GM23338 (cell line): ENCODE results near the gene AIRE. TPM values are rescaled to one million over a fixed set of nuclear protein-coding genes. Genes with fewer than 3 reads are reported as not detected.

Experiments used
- ATAC-seq: fragments of 200-7000 bp; cut with Tn5 transposase; 3 replicates; pipeline ENCODE4 v1.9.1; 2020
- DNase-seq: peaks from one replicate; pipeline ENCODE4 v3.0.0-alpha.2; 2015; ENCODE audit warnings: low spot score
- H2AFZ ChIP-seq: fragments of 200-600 bp; sonication (generic); 2 replicates; pipeline ENCODE4 v1.8.0; 2016; ENCODE audit warnings: antibody characterized with exemption, mild to moderate bottlenecking, moderate library complexity
- H3F3A ChIP-seq: fragments of 200-600 bp; sonication (generic); replicated peaks from 2 replicates; pipeline ENCODE4 v1.8.0; 2017; ENCODE audit warnings: antibody characterized with exemption, mixed run types, low read depth
- H3K27ac ChIP-seq: fragments of 200-600 bp; sonication (generic); 2 replicates; pipeline ENCODE4 v1.6.1; 2016; ENCODE audit warnings: low read depth
- H3K27me3 ChIP-seq: fragments of 200-600 bp; sonication (generic); 2 replicates; pipeline ENCODE4 v1.8.0; 2016; ENCODE audit warnings: mild to moderate bottlenecking, mixed run types, moderate library complexity; ENCODE audit not compliant: insufficient read depth
- H3K36me3 ChIP-seq: fragments of 200-600 bp; sonication (generic); 2 replicates; pipeline ENCODE4 v1.8.0; 2016; ENCODE audit warnings: mild to moderate bottlenecking; ENCODE audit not compliant: insufficient read depth
- H3K4me1 ChIP-seq: fragments of 200-600 bp; sonication (generic); 2 replicates; pipeline ENCODE4 v1.8.0; 2016; ENCODE audit warnings: mild to moderate bottlenecking, moderate library complexity; ENCODE audit not compliant: insufficient read depth
- H3K4me2 ChIP-seq: fragments of 200-600 bp; sonication (generic); 2 replicates; pipeline ENCODE4 v1.7.1; 2017; ENCODE audit warnings: mixed run types
- H3K4me3 ChIP-seq: fragments of 200-600 bp; sonication (generic); 2 replicates; pipeline ENCODE4 v1.6.1; 2016; ENCODE audit warnings: mixed run types
- H3K79me2 ChIP-seq: fragments of 200-600 bp; sonication (generic); replicated peaks from 2 replicates; pipeline ENCODE4 v1.8.0; 2017; ENCODE audit warnings: mild to moderate bottlenecking; ENCODE audit not compliant: insufficient read depth
- H3K9me2 ChIP-seq: fragments of 200-600 bp; sonication (generic); 2 replicates; pipeline ENCODE4 v1.8.0; 2017; ENCODE audit not compliant: insufficient read depth
- H4K20me1 ChIP-seq: fragments of 200-600 bp; sonication (generic); replicated peaks from 2 replicates; pipeline ENCODE4 v1.8.0; 2017; ENCODE audit warnings: mild to moderate bottlenecking; ENCODE audit not compliant: insufficient read depth
- H3K27ac Mint-ChIP-seq: 2 replicates; pipeline ENCODE4 v1.8.0; 2020; ENCODE audit warnings: inconsistent platforms, mild to moderate bottlenecking, moderate library complexity, mixed read lengths
- H3K27me3 Mint-ChIP-seq: 3 replicates; pipeline ENCODE4 v1.8.0; 2022; ENCODE audit warnings: low read depth, mild to moderate bottlenecking, moderate library complexity, mixed read lengths, inconsistent platforms; ENCODE audit not compliant: insufficient read depth, poor library complexity
- H3K36me3 Mint-ChIP-seq: 3 replicates; pipeline ENCODE4 v1.8.0; 2021; ENCODE audit warnings: low read depth, mild to moderate bottlenecking, inconsistent platforms, moderate library complexity, mixed read lengths
- H3K4me1 Mint-ChIP-seq: 3 replicates; pipeline ENCODE4 v1.8.0; 2020; ENCODE audit warnings: mild to moderate bottlenecking, inconsistent platforms, mixed read lengths
- H3K4me3 Mint-ChIP-seq: 3 replicates; pipeline ENCODE4 v1.8.0; 2021; ENCODE audit warnings: moderate library complexity, mild to moderate bottlenecking, inconsistent platforms, mixed read lengths
- H3K9me3 Mint-ChIP-seq: 3 replicates; pipeline ENCODE4 v1.8.0; 2020; ENCODE audit warnings: moderate library complexity, mild to moderate bottlenecking, inconsistent platforms, mixed read lengths
- CTCF ChIP-seq, 2 experiments: fragments of 200-600 bp in 1 of 2; sonication (generic) in 1 of 2; conservative IDR thresholded peaks; 2 replicates each; pipeline versions ENCODE4 v1.5.1 to v1.6.1; 2016 to 2017; ENCODE audit warnings: antibody characterized with exemption in 2 of 2, low read depth in 2 of 2, mild to moderate bottlenecking in 2 of 2, moderate library complexity in 1 of 2
- EZH2 ChIP-seq: fragments of 200-600 bp; sonication (generic); IDR thresholded peaks from one replicate; pipeline ENCODE4 v1.8.0; 2017; ENCODE audit warnings: antibody characterized with exemption, mild to moderate bottlenecking, low read depth; ENCODE audit not compliant: unreplicated experiment
- EZH2phosphoT487 ChIP-seq: fragments of 200-600 bp; sonication (generic); IDR thresholded peaks from one replicate; pipeline ENCODE4 v1.8.1; 2018; ENCODE audit warnings: antibody characterized with exemption; ENCODE audit not compliant: unreplicated experiment
- POLR2AphosphoS5 ChIP-seq: IDR thresholded peaks from 2 replicates; pipeline ENCODE4 v1.6.1; 2016; ENCODE audit warnings: antibody characterized with exemption, low read depth
- STAT1 ChIP-seq: IDR thresholded peaks from one replicate; pipeline ENCODE4 v1.6.1; 2016; ENCODE audit warnings: antibody characterized with exemption; ENCODE audit not compliant: unreplicated experiment
- ZNF114 ChIP-seq: fragments of 250-450 bp; sonication (Bioruptor Pico); IDR thresholded peaks from 2 replicates; pipeline ENCODE4 v1.5.0; 2020; ENCODE audit warnings: mild to moderate bottlenecking, moderate library complexity
- ZNF331 ChIP-seq: fragments of 250-450 bp; sonication (Bioruptor Pico); IDR thresholded peaks from 2 replicates; pipeline ENCODE4 v1.5.0; 2020; ENCODE audit warnings: low read depth, mild to moderate bottlenecking, moderate library complexity
- polyA plus RNA-seq: library from polyadenylated mRNA; unstranded; fragments of >200 nt; fragmentation: Nextera tagmentation; extraction: Ambion mirVana; gene quantifications from 2 replicates; pipeline ENCODE4 v1.2.1, GENCODE V29; 2016
- total RNA-seq: library from RNA; depleted of rRNA; stranded (reverse); fragments of >200 nt; shearing (Covaris generic); gene quantifications from 2 replicates; pipeline ENCODE4 v1.2.3, GENCODE V29; 2014
- TF ChIP-seq, protein P1 (sequence below): IDR thresholded peaks from one replicate; pipeline ENCODE4 v1.6.1; 2018; ENCODE audit warnings: antibody characterized with exemption; ENCODE audit not compliant: unreplicated experiment

Gene AIRE
- total and polyA plus RNA-seq, 2 experiments from 2014 or later: 0.10 TPM; not detected in 1

- TF ChIP-seq ZNF331 (no peak), STAT1 (no peak), CTCF (conservative IDR thresholded peaks at IDR 0.05; ENCODE audit: low read depth in 2 of 2) (no peak)
- TF ChIP-seq, protein P1, sequence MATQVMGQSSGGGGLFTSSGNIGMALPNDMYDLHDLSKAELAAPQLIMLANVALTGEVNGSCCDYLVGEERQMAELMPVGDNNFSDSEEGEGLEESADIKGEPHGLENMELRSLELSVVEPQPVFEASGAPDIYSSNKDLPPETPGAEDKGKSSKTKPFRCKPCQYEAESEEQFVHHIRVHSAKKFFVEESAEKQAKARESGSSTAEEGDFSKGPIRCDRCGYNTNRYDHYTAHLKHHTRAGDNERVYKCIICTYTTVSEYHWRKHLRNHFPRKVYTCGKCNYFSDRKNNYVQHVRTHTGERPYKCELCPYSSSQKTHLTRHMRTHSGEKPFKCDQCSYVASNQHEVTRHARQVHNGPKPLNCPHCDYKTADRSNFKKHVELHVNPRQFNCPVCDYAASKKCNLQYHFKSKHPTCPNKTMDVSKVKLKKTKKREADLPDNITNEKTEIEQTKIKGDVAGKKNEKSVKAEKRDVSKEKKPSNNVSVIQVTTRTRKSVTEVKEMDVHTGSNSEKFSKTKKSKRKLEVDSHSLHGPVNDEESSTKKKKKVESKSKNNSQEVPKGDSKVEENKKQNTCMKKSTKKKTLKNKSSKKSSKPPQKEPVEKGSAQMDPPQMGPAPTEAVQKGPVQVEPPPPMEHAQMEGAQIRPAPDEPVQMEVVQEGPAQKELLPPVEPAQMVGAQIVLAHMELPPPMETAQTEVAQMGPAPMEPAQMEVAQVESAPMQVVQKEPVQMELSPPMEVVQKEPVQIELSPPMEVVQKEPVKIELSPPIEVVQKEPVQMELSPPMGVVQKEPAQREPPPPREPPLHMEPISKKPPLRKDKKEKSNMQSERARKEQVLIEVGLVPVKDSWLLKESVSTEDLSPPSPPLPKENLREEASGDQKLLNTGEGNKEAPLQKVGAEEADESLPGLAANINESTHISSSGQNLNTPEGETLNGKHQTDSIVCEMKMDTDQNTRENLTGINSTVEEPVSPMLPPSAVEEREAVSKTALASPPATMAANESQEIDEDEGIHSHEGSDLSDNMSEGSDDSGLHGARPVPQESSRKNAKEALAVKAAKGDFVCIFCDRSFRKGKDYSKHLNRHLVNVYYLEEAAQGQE: no peak
These were observed 40.0 kb downstream of the AIRE start (continued) for GRCh38 chr21:44325386-44326271.

DNA sequence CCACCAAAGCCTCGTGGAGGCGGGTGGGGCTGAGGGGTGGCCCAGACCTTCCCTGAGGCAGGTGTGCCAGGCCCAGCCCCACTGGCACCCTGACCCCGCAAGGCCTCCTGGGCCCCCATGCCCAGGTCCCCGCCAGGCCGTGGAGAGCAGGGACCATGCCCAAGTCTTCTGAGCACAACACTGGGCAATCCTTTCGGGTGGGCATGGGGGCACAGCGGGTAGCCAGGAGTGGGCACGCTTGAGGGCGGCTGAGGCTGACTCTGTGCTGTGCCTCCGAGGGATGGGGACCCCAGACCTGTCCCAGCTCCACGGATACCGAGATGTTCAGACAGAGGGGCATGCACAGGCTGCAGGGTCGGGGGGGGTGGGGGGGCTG, 40.6 kb downstream of the AIRE start:
- no peaks in the 10 kb centered on the region for H3K36me3 ChIP-seq
- no peak overlapping the region for H3K27ac ChIP-seq
- H3K9me2 ChIP-seq: no peaks in the 10 kb centered on the region
- no peaks in the 10 kb centered on the region for H3K4me1 Mint-ChIP-seq
- no peaks in the 10 kb centered on the region for H3K9me3 Mint-ChIP-seq
- no peak for ATAC-seq
- peaks cover 13% of the 10 kb centered on the region for H3K27me3 Mint-ChIP-seq
- no peak overlapping the region for H3K4me2 ChIP-seq
- H3K36me3 Mint-ChIP-seq: peaks cover 3% of the 10 kb centered on the region; the same call in 1 of the 3 replicates
- H3K4me3 Mint-ChIP-seq: no peak overlapping the region
- H3K79me2 ChIP-seq: no peaks in the 10 kb centered on the region
- no peaks in the 10 kb centered on the region for H3K27me3 ChIP-seq
- no peak for DNase-seq
- H3K27ac Mint-ChIP-seq: no peak overlapping the region
- H4K20me1 ChIP-seq: no peaks in the 10 kb centered on the region
- no peak overlapping the region for H2AFZ ChIP-seq
- no peaks in the 10 kb centered on the region for H3F3A ChIP-seq
- H3K4me3 ChIP-seq: no peak overlapping the region
- no peaks in the 10 kb centered on the region for H3K4me1 ChIP-seq
- no peak for TF ChIP-seq STAT1
- TF ChIP-seq POLR2AphosphoS5: no peak
- no peak for TF ChIP-seq EZH2
- TF ChIP-seq EZH2phosphoT487: no peak
- TF ChIP-seq, protein P1: no peak
- TF ChIP-seq ZNF114 (CRISPR knock-in tag): no peak
